ENCODE measurements around the gene LENG8.

The LENG8 gene

DNA sequence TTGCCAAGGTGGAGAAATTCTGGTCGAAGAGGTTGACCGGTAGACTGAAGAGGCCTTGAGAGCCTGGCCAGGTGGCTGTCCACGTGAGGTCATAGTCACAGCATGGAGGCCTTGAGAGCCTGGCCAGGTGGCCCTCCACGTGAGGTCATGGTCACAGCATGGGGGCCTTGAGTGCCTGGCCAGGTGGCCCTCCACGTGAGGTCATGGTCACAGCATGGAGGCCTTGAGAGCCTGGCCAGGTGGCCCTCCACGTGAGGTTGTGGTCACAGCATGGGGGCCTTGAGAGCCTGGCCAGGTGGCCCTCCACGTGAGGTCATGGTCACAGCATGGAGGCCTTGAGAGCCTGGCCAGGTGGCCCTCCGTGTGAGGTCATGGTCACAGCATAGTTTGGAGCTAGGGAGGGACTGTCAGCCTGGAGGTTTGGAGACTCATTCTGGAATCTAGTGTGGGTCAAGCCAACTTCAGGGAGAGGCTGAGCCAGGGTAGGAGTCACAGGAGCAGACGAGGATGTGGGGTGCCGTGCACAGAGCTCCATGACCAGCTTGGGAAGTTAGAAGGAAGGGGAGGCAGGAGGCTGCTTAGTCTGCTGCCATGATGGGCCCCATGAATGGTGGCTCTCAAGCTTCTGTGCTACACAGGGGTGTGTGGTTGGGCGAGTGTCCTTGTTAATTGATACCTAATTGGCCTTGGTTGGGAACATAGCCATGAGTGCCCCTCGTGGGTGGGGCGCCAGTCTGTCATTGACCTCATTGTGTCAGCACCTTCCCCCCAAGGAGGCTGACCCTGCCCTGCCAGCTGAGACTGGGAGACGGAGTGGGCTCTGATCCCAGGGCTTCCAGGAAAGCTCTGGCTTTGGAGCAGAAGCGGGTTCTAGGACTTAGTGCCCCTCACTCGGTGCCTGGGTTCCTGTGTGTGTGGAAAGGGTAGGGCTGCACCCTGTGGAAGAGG lies 10.6 kb downstream of the LENG8 start:
- Histone ChIP-seq H3K9me3 (ENCODE audit: control insufficient read depth, insufficient read depth, low read length) (no peaks in the 10 kb centered on the region), H3K4me1 (ENCODE audit: control insufficient read depth, insufficient read depth, low read length) (no peaks in the 10 kb centered on the region), H3K9ac (ENCODE audit: low read depth, low read length) (no peak overlapping the region)

DNA sequence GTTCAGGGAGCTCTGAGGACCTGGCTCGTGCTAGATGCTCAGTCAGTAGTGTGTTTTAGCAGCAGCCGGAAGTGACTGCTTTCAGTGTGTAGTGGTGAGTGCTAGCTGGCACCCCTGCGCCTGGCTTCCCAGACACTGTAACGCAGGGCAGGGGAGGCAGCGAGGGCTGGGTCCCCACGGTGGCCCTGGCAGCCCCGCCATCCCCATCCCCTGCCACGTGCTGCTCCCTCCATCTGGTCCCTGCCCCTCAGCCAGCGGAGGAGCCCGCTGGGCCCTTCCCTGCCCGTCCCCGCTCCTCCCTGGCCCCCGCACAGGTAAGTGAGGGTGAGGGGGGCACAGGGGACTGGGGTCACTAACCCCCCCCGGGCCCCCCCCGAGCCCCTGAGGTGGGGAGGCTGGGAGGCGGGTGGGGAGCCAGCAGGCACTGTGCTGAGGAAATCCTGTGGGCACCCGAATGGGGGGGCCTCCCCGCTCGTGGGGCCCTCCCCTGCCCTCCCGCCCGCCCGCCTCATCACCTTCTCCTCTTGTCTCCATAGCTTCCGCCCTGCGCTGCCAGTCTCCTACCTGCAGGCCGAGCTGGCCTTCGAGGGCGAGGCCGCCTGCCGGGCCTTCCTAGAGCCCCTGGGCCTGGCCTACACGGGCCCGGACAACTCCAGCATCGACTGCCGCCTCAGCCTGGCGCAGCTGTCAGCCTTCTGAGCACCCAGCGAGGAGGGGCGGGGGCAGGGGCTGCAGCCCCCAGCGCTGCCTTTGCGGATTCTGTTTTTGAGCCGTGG lies 11.4 kb downstream of the LENG8 start:
- H3K36me3 ChIP-seq (ENCODE audit: control insufficient read depth, insufficient read depth, low read length), result peaks cover 69% of the 10 kb centered on the region
- H3K4me1 ChIP-seq (ENCODE audit: control insufficient read depth, insufficient read depth, low read length), result no peaks in the 10 kb centered on the region
- no peaks in the 10 kb centered on the region for H3K9me3 ChIP-seq (ENCODE audit: control insufficient read depth, insufficient read depth, low read length)
- no peak overlapping the region for H3K9ac ChIP-seq (ENCODE audit: low read depth, low read length)
- no peak overlapping the region for H3K4me3 ChIP-seq (ENCODE audit: low read depth, low read length)
- no peaks in the 10 kb centered on the region for H3K27me3 ChIP-seq (ENCODE audit: control insufficient read depth, insufficient read depth, low read length)

More for the DNA sequence above, 10.6 kb downstream of the LENG8 start:
- H3K27me3 ChIP-seq (ENCODE audit: control insufficient read depth, insufficient read depth, low read length), result no peaks in the 10 kb centered on the region
- H3K4me3 ChIP-seq (ENCODE audit: low read depth, low read length), result no peak overlapping the region
- peaks cover 77% of the 10 kb centered on the region for H3K36me3 ChIP-seq (ENCODE audit: control insufficient read depth, insufficient read depth, low read length)

DNA sequence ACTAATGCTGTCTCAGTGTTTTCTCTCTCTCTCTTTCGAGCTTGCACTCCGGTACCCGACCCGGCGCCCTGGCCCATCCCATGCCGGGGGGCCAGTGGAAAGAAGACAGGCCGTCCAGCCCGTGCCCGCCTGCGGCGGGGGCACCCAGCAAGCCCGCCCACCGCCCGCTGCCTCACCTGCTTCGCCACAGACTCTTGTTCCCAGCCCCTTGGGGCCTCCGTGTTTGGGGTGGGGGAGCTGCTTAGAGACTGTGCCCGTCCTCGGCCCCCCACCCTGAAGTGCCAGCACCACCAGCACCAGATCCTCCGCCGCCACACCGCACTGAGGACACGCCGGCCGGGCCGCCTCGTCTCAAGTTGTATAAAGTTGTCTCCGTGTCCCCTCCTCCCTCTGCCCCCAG lies 12.2 kb downstream of the LENG8 start:
- Histone ChIP-seq H3K9me3 (ENCODE audit: control insufficient read depth, insufficient read depth, low read length) (no peaks in the 10 kb centered on the region), H3K9ac (ENCODE audit: low read depth, low read length) (no peak overlapping the region), H3K4me3 (ENCODE audit: low read depth, low read length) (no peak overlapping the region), H3K27me3 (ENCODE audit: control insufficient read depth, insufficient read depth, low read length) (no peaks in the 10 kb centered on the region), H3K4me1 (ENCODE audit: control insufficient read depth, insufficient read depth, low read length) (no peaks in the 10 kb centered on the region), H3K36me3 (ENCODE audit: control insufficient read depth, insufficient read depth, low read length) (peaks cover 61% of the 10 kb centered on the region)

DNA sequence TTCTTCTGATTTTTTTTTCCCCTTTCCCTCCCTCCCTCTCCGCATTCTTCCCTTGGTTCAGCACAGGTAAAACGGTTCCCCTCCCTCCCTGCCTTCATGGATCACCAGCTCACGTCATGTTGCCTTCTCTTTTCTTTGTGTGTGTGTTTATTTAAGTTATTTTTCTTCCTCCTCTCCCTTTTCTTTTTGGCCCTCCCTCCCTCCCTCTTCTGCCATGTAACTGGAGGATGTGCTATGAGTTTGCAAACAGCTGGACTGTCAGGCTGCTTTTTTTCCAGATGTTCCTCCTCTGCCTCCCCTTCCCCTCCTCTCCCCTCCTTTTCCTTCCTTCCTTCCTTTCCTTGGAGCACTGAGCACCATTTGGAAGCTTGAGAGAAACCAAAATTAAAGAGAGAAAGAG lies 12.6 kb downstream of the LENG8 start:
- Histone ChIP-seq H3K9me3 (ENCODE audit: control insufficient read depth, insufficient read depth, low read length) (no peaks in the 10 kb centered on the region), H3K27me3 (ENCODE audit: control insufficient read depth, insufficient read depth, low read length) (no peaks in the 10 kb centered on the region), H3K4me3 (ENCODE audit: low read depth, low read length) (no peak overlapping the region), H3K4me1 (ENCODE audit: control insufficient read depth, insufficient read depth, low read length) (no peaks in the 10 kb centered on the region), H3K9ac (ENCODE audit: low read depth, low read length) (no peak overlapping the region), H3K36me3 (ENCODE audit: control insufficient read depth, insufficient read depth, low read length) (peaks cover 57% of the 10 kb centered on the region)

DNA sequence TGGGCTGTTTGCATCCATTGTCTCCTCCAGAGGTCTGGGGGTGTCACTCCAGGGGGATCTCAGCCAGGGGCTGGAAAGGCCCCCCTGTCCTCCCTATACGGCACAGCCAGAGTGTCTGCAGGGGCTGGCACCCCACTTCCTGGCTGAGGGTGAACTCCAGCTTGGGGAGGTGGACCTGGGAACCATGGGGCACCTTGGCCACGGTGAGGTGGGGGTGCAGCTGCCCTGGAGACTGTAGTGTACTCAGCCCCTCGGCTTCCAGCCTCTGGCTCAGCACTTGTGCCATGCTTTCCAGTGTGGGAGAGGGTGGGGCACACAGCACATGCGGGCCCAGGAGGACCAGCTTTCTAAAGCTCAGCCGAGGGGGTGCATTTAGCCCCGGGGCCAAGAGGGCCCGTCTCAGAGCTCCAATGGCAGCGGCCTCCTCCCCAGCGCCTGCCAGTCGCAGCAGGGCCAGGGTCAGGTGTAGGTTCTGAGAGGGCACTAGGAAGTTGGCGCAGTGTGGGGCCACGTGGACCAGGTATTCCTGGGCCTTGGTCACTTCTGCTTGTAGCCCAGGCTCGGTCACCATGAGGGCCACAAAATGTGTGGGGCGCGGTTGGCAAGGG lies 13.2 kb downstream of the LENG8 start:
- peak overlapping the region; percentile 56 for H3K9ac ChIP-seq (ENCODE audit: low read depth, low read length)
- H3K36me3 ChIP-seq (ENCODE audit: control insufficient read depth, insufficient read depth, low read length), result peaks cover 52% of the 10 kb centered on the region
- peak overlapping the region; percentile 62 for H3K4me3 ChIP-seq (ENCODE audit: low read depth, low read length)
- H3K4me1 ChIP-seq (ENCODE audit: control insufficient read depth, insufficient read depth, low read length), result no peaks in the 10 kb centered on the region
- H3K9me3 ChIP-seq (ENCODE audit: control insufficient read depth, insufficient read depth, low read length), result no peaks in the 10 kb centered on the region
- no peaks in the 10 kb centered on the region for H3K27me3 ChIP-seq (ENCODE audit: control insufficient read depth, insufficient read depth, low read length)

DNA sequence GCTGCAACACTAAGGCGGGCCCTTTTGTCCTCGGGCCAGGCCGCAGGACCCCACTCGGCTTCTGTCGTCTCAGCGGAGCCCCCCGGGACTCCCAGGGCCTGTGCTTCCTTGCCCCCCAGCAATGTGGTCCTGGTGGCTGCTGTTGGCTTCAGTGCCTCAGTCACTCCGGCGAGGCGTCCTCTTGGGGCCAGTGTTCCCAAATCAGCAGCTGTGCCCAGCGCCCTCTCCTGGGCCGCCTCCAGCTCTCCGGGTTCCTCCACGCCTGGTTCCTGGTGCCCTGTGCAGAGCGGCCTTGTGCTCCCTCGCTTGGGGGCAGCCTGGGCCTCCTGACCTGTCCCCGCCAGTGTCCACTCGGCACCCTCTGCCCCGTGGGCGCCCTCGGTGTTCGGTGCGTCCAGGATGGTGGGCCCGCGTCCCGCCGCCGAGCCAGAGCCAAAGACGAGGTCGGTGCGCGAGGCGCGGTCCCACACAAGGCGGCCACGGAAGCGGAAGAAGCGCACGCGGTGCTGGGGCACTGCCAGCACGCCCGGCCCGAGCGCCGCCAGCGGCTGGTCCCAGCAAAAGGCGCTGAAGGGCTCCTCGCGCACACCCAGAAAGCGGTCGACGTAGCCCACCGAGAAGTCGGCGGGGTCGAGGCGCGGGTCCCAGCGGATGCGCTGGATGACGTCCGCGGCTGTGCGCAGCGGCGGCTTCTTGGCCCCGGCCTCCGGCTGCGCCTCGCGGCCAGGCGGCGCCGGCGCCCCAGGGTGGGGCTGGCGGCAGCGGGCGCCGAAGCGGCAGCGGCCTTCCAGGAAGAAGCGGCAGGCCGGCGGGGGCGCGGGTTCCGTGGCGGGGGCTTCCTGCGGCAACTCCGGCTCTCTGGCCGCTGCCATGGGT lies 13.9 kb downstream of the LENG8 start:
- Histone ChIP-seq H3K4me1 (ENCODE audit: control insufficient read depth, insufficient read depth, low read length) (no peaks in the 10 kb centered on the region), H3K9ac (ENCODE audit: low read depth, low read length) (peak overlapping the region; percentile 56), H3K4me3 (ENCODE audit: low read depth, low read length) (peak overlapping the region; percentile 62)

DNA sequence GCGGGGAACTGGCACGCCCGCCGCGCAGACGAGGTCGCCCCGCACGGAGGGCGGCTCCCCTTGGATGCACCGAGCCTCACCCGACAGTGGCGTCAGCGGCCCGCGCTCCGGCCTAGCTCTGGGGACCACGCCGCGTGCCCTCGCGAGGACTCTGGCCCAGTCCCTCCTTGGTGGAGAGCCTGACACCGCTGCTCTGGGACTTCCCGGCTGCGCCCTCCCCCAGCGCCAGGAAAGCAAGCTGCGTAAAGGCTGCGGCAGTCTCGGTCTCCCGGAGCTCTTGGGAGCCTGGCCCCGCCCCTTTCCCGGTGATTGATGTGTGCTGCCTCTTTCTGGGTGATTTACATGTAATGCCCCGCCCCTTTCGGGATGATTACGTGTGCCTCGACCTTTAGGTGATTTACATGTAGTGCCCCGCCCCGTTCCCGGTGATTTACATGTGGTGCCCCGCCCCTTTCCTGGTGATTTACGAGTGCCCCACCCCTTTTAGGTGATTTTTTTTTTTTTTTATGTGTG lies 14.6 kb downstream of the LENG8 start, which contains the start of gene LENG9:
Gene LENG9 (minus strand): TSS at position 248 of the 513 bp plus-strand sequence. CDS start 252 bp downstream, outside the sequence.
- Histone ChIP-seq H3K4me1 (ENCODE audit: control insufficient read depth, insufficient read depth, low read length) (no peaks in the 10 kb centered on the region), H3K36me3 (ENCODE audit: control insufficient read depth, insufficient read depth, low read length) (peaks cover 38% of the 10 kb centered on the region), H3K27me3 (ENCODE audit: control insufficient read depth, insufficient read depth, low read length) (no peaks in the 10 kb centered on the region), H3K4me3 (ENCODE audit: low read depth, low read length) (peak within 1 kb of the TSS; percentile 63), H3K9me3 (ENCODE audit: control insufficient read depth, insufficient read depth, low read length) (no peaks in the 10 kb centered on the region), H3K9ac (ENCODE audit: low read depth, low read length) (peak within 1 kb of the TSS; percentile 76)

More for the DNA sequence above, 13.9 kb downstream of the LENG8 start:
- Histone ChIP-seq H3K27me3 (ENCODE audit: control insufficient read depth, insufficient read depth, low read length) (no peaks in the 10 kb centered on the region), H3K36me3 (ENCODE audit: control insufficient read depth, insufficient read depth, low read length) (peaks cover 45% of the 10 kb centered on the region), H3K9me3 (ENCODE audit: control insufficient read depth, insufficient read depth, low read length) (no peaks in the 10 kb centered on the region)

DNA sequence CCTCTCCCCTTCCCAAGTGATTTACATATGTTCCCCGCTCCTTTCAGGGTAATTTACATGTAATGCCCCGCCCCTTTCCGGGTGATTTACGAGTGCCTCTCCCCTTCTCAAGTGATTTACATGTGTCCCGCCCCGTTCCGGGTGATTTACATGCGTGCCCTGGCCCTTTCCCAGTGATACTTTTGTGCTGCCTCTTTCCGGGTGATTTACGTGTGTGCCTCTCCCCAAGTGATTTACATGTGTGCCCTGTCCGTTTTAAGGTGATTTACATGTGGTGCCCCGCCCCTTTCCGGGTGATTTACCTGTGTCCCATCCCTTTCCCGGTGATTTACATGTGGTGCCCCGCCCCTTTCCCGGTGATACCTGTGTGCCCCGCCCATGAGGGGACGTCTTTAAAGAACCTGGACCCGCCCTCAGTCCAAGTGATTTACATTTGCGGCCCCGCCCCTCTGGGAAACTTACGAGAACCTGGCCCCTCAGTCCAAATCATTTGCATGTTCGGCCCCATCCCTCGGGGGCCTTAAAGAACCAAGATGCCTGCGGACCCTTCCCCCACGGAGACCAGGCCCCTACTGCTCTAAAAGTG lies 15.1 kb downstream of the LENG8 start:
- Histone ChIP-seq H3K4me1 (ENCODE audit: control insufficient read depth, insufficient read depth, low read length) (no peaks in the 10 kb centered on the region), H3K9me3 (ENCODE audit: control insufficient read depth, insufficient read depth, low read length) (no peaks in the 10 kb centered on the region), H3K9ac (ENCODE audit: low read depth, low read length) (peak overlapping the region; percentile 76), H3K4me3 (ENCODE audit: low read depth, low read length) (peak overlapping the region; percentile 63), H3K27me3 (ENCODE audit: control insufficient read depth, insufficient read depth, low read length) (no peaks in the 10 kb centered on the region), H3K36me3 (ENCODE audit: control insufficient read depth, insufficient read depth, low read length) (peaks cover 32% of the 10 kb centered on the region)

DNA sequence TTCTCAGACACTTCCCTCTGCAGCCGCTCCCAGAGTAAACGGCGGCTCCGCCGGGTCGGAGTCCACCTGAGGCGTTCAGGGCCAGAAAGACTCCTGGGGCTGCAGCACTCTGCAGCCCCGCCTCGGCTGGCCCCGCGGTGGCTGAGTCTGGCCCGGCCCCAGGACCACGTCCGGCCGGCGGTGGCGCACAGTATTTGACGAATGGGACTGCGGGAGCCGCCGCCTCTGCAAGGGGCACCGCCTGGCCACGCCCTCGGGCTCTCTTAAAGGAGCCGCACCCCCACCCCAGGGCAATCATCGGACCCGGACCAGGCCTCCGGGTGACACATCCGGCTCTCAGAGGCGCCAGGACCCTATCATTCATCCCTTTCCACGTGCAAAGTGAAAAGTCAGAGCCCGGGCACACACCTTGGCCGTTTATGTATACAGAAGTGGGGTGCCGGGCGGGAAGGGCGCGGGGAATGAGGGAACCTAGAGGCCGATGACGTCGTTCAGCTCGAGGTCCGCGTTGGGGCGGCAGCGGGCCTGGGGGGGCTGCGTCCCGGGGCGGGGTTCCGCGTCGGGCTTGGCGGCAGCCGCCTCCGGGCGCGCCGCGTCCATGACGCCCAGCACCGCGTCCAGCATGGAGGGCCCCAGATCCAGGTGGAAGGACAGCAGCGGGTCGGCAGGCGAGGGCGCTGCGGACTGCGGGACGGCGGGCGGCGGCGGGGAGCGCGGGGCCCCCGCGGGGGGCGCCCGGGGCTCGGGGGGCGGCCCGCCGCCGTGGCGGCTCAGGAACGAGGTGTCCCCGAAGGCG lies 15.8 kb downstream of the LENG8 start:
- H3K4me1 ChIP-seq (ENCODE audit: control insufficient read depth, insufficient read depth, low read length), result no peaks in the 10 kb centered on the region
- peaks cover 25% of the 10 kb centered on the region for H3K36me3 ChIP-seq (ENCODE audit: control insufficient read depth, insufficient read depth, low read length)
- peaks cover 4% of the 10 kb centered on the region for H3K27me3 ChIP-seq (ENCODE audit: control insufficient read depth, insufficient read depth, low read length)
- H3K9me3 ChIP-seq (ENCODE audit: control insufficient read depth, insufficient read depth, low read length), result no peaks in the 10 kb centered on the region
- H3K9ac ChIP-seq (ENCODE audit: low read depth, low read length), result peak overlapping the region; percentile 76
- peak overlapping the region; percentile 63 for H3K4me3 ChIP-seq (ENCODE audit: low read depth, low read length)
